ES-I3 (cell line): Measurements from ENCODE around the gene PFAS.

ENCODE experiments used
- H3K36me3 ChIP-seq: 2 replicates; pipeline ENCODE4 v1.6.1; 2013; ENCODE audit warnings: mild to moderate bottlenecking, low read length, control low read depth, moderate library complexity; ENCODE audit not compliant: insufficient read depth
- H3K4me1 ChIP-seq: 2 replicates; pipeline ENCODE4 v1.6.1; 2013; ENCODE audit warnings: mild to moderate bottlenecking, control low read depth, low read length; ENCODE audit not compliant: insufficient read depth
- H3K9ac ChIP-seq: 2 replicates; pipeline ENCODE4 v1.6.1; 2013; ENCODE audit warnings: low read depth, mild to moderate bottlenecking, low read length, moderate library complexity
- H3K9me3 ChIP-seq: 2 replicates; pipeline ENCODE4 v1.6.1; 2013; ENCODE audit warnings: mild to moderate bottlenecking, low read length, moderate library complexity; ENCODE audit not compliant: control insufficient read depth, insufficient read depth

Gene PFAS

GRCh38 chr17:8223356-8224126, 25.5 kb upstream of the PFAS start:
- H3K4me1 ChIP-seq, result no peaks in the 10 kb centered on the region
- H3K9me3 ChIP-seq, result no peaks in the 10 kb centered on the region
- no peaks in the 10 kb centered on the region for H3K36me3 ChIP-seq
- H3K9ac ChIP-seq, result peak overlapping the region; percentile 86

- Histone ChIP-seq H3K9me3 (no peaks in the 10 kb centered on the region), H3K4me1 (no peaks in the 10 kb centered on the region), H3K36me3 (peaks cover 3% of the 10 kb centered on the region; the same call in 1 of the 2 replicates), H3K9ac (no peak overlapping the region; the same call in 1 of the 2 replicates)
These were observed 23.9 kb upstream of the PFAS start for GRCh38 chr17:8224891-8225812.

GRCh38 chr17:8225813-8226535, 23.1 kb upstream of the PFAS start:
- peak overlapping the region; percentile 79 for H3K9ac ChIP-seq
- H3K9me3 ChIP-seq, result no peaks in the 10 kb centered on the region
- no peaks in the 10 kb centered on the region for H3K4me1 ChIP-seq
- H3K36me3 ChIP-seq, result peaks cover 3% of the 10 kb centered on the region; the same call in 1 of the 2 replicates

GRCh38 chr17:8226536-8227237, 22.4 kb upstream of the PFAS start:
- H3K9ac ChIP-seq, result peak overlapping the region; percentile 79
- H3K9me3 ChIP-seq, result no peaks in the 10 kb centered on the region
- peaks cover 3% of the 10 kb centered on the region; the same call in 1 of the 2 replicates for H3K36me3 ChIP-seq
- no peaks in the 10 kb centered on the region for H3K4me1 ChIP-seq

DNA sequence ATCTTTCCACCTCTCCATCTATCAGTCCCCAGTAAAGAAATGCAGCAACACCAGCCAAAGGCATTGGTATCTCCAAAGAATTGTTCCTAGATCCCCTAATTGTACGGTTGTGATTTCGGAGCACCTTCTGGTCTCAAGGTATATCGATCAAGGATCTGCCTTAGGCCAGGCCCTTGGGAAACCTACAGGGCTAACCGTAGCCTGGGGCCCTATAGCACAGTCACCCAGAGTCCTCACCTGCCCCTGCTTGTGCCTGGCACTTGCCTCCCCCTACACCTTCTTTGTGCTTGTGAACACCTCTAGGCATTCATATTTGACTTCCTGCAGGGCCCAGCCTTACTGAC, 21.9 kb upstream of the PFAS start:
- H3K9me3 ChIP-seq, result no peaks in the 10 kb centered on the region
- H3K4me1 ChIP-seq, result no peaks in the 10 kb centered on the region
- H3K9ac ChIP-seq, result peak overlapping the region; percentile 79
- peaks cover 3% of the 10 kb centered on the region; the same call in 1 of the 2 replicates for H3K36me3 ChIP-seq

DNA sequence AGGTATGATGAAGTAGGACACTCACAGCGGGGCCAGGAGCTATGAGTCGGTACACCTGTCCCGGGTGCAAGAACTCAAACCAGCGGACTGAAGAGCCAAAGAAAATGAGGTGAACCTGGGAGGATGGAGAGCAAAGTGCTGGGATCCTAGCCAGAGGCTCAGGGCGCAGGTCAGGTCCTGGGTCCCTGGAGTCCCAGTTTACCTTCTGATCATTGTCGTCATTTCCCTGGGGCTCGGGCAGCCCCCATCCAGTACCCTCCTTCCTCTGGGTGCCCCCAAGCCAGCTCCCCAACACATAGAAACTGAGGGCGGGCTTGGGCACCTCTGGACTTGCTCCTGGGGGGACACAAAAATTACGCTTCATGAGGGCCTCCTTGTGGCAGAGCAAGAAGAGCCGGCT, 17.4 kb upstream of the PFAS start:
- peaks cover 12% of the 10 kb centered on the region for H3K36me3 ChIP-seq
- no peaks in the 10 kb centered on the region for H3K4me1 ChIP-seq
- no peaks in the 10 kb centered on the region for H3K9me3 ChIP-seq
- H3K9ac ChIP-seq, result no peak overlapping the region

DNA sequence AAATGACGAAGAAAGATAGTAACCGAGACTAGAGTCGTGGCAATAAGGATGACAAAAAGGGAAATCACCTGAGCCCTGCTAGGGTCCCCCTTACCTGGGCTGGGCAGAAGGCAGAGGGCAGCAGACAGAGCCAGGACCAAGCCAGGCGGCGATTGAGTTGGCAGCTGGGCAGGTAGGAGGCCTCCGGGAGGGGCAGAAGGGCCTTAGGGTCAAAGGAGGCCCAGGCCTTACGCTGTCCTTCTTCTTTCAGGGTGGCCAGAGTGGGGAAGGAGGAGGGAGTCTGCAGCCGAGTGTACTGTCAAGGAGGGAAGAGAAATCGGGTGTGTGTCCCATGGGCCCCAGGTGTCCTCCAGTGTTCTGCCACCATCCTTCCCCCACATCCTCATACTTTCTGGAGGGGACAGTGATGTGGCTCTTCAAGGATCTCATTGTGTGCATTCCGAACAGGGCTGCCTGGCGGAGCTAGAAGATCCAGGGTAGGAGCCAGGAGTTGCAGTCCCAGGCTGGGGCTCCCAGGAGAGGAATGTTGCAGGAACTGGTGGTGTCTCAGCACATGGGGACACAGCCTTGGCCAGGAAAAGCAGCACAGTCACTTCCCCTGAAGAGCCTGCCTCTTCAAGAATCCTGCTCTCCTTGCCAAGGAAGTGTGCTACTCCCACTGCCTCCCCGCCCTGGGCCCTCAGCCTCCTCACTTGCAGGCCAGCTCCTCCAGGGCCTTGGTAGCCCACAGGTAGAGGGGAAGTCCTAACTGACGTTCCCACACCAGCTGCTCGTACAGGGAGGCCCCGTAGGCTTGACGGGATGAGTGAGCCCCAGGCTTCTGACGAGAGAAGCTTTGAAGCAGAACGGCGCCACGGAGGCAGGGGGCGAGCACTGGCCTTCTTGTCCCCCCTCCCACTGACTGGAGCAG, 14.5 kb upstream of the PFAS start:
- H3K9ac ChIP-seq, result no peak overlapping the region
- H3K9me3 ChIP-seq, result no peaks in the 10 kb centered on the region
- H3K36me3 ChIP-seq, result peaks cover 12% of the 10 kb centered on the region
- H3K4me1 ChIP-seq, result no peaks in the 10 kb centered on the region

- H3K4me1 ChIP-seq, result no peaks in the 10 kb centered on the region
- peaks cover 9% of the 10 kb centered on the region for H3K36me3 ChIP-seq
- H3K9me3 ChIP-seq, result no peaks in the 10 kb centered on the region
- H3K9ac ChIP-seq, result no peak overlapping the region
These were observed 13.4 kb upstream of the PFAS start for GRCh38 chr17:8235676-8236075.

DNA sequence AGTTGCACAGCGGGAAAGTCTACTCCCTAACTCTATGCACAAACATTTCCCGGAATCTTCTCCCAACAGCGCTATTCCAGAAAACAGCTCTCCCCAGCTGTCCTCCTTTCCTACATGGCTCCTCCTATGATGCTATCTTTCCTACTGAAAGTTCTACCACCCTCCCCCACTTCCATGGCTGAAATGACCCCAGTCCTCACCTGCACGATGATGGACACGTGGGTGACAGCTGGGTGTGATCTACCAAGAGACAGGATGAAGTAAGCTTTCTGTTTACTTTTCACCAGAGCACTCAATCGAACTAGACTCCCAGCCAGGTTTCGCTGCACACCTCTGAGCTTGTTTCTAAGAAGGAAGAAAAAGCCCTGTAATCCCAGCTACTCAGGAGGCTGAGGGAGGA, 11.9 kb upstream of the PFAS start:
- Histone ChIP-seq H3K9ac (no peak overlapping the region), H3K4me1 (no peaks in the 10 kb centered on the region), H3K36me3 (peaks cover 9% of the 10 kb centered on the region), H3K9me3 (no peaks in the 10 kb centered on the region)

DNA sequence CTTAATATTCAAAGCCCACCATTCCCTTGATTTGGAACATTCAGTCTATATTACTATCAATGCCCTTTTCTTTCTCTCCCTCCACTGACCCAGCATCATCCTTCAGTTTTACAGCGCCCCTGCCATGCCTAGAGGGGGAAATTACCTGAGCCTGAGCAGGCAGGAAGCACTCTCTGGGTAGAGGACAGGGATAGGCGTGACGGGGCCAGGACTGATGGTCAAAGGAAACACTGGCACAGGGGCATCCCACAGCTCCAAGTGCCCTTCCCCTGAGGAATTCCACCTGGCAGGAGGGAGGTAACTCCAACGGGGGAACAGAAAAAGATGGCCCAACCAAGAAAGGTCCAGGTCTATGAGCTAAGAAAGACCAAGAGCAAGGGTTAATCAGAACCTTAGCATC, 11.2 kb upstream of the PFAS start:
- no peaks in the 10 kb centered on the region for H3K9me3 ChIP-seq
- H3K4me1 ChIP-seq, result no peaks in the 10 kb centered on the region
- no peak overlapping the region for H3K9ac ChIP-seq
- H3K36me3 ChIP-seq, result peaks cover 9% of the 10 kb centered on the region

- no peaks in the 10 kb centered on the region for H3K9me3 ChIP-seq
- no peaks in the 10 kb centered on the region for H3K4me1 ChIP-seq
- no peaks in the 10 kb centered on the region; the same call in 1 of the 2 replicates for H3K36me3 ChIP-seq
- H3K9ac ChIP-seq, result no peak overlapping the region
These were observed 5.3 kb upstream of the PFAS start for GRCh38 chr17:8243827-8244226.

- no peaks in the 10 kb centered on the region for H3K9me3 ChIP-seq
- H3K4me1 ChIP-seq, result no peaks in the 10 kb centered on the region; the same call in 1 of the 2 replicates
- H3K9ac ChIP-seq, result no peak overlapping the region
- H3K36me3 ChIP-seq, result no peaks in the 10 kb centered on the region; the same call in 1 of the 2 replicates
These were observed 4.3 kb upstream of the PFAS start for GRCh38 chr17:8244768-8245167.
